Neural progenitor cell (in vitro differentiated cells): ENCODE data around the gene CEBPE. TPM values are rescaled to one million over a fixed set of nuclear protein-coding genes. Genes with fewer than 3 reads are reported as not detected.

Source experiments
- DNase-seq: peaks from one replicate; pipeline ENCODE4 v3.0.0-alpha.2; 2016; ENCODE audit warnings: low spot score
- H2AFZ ChIP-seq: fragments of 200-600 bp; sonication (generic); replicated peaks from 2 replicates; pipeline ENCODE4 v1.6.1; 2016; ENCODE audit warnings: antibody characterized with exemption
- H3F3A ChIP-seq: fragments of 200-600 bp; sonication (generic); 2 replicates; pipeline ENCODE4 v1.6.1; 2016; ENCODE audit warnings: antibody characterized with exemption, low read depth
- H3K27ac ChIP-seq: fragments of 200-600 bp; sonication (generic); 2 replicates; pipeline ENCODE4 v1.5.1; 2016; ENCODE audit warnings: mild to moderate bottlenecking
- H3K27me3 ChIP-seq: fragments of 200-600 bp; sonication (generic); 2 replicates; pipeline ENCODE4 v1.6.1; 2016; ENCODE audit warnings: mild to moderate bottlenecking, moderate library complexity
- H3K36me3 ChIP-seq: fragments of 200-600 bp; sonication (generic); 2 replicates; pipeline ENCODE4 v1.5.1; 2016
- H3K4me1 ChIP-seq: fragments of 200-600 bp; sonication (generic); 2 replicates; pipeline ENCODE4 v1.6.1; 2016; ENCODE audit warnings: mixed run types
- H3K4me2 ChIP-seq: fragments of 200-600 bp; sonication (generic); 2 replicates; pipeline ENCODE4 v1.6.1; 2016
- H3K4me3 ChIP-seq: fragments of 200-600 bp; sonication (generic); 2 replicates; pipeline ENCODE4 v1.5.1; 2016
- H3K79me2 ChIP-seq: fragments of 200-600 bp; sonication (generic); 2 replicates; pipeline ENCODE4 v1.6.1; 2016; ENCODE audit warnings: low read depth
- H3K9ac ChIP-seq: fragments of 200-600 bp; sonication (generic); 2 replicates; pipeline ENCODE4 v1.6.1; 2016
- H3K9me3 ChIP-seq: fragments of 200-600 bp; sonication (generic); 2 replicates; pipeline ENCODE4 v1.5.1; 2016; ENCODE audit warnings: low read depth
- H4K20me1 ChIP-seq: fragments of 200-600 bp; sonication (generic); 2 replicates; pipeline ENCODE4 v1.6.1; 2016; ENCODE audit warnings: low read depth
- H3K27ac Mint-ChIP-seq: 3 replicates; pipeline ENCODE4 v1.8.0; 2021; ENCODE audit warnings: mixed read lengths
- H3K27me3 Mint-ChIP-seq: 2 replicates; pipeline ENCODE4 v1.8.0; 2022; ENCODE audit warnings: low read depth, mild to moderate bottlenecking, inconsistent platforms, moderate library complexity, mixed read lengths; ENCODE audit not compliant: insufficient read depth
- H3K36me3 Mint-ChIP-seq: 3 replicates; pipeline ENCODE4 v1.8.0; 2021; ENCODE audit warnings: mixed read lengths
- H3K4me1 Mint-ChIP-seq: 3 replicates; pipeline ENCODE4 v1.8.0; 2021; ENCODE audit warnings: mixed read lengths
- H3K4me3 Mint-ChIP-seq: 3 replicates; pipeline ENCODE4 v1.8.0; 2021; ENCODE audit warnings: mild to moderate bottlenecking, moderate library complexity, mixed read lengths
- H3K9me3 Mint-ChIP-seq: 3 replicates; pipeline ENCODE4 v1.8.0; 2020; ENCODE audit warnings: mixed read lengths
- EZH2 ChIP-seq: fragments of 200-600 bp; sonication (generic); IDR thresholded peaks from 2 replicates; pipeline ENCODE4 v1.6.1; 2017; ENCODE audit warnings: antibody characterized with exemption, mild to moderate bottlenecking, moderate library complexity
- EZH2phosphoT487 ChIP-seq: fragments of 200-600 bp; sonication (generic); IDR thresholded peaks from 2 replicates; pipeline ENCODE4 v1.6.1; 2017; ENCODE audit warnings: antibody characterized with exemption
- total RNA-seq: library from RNA; depleted of rRNA; stranded (reverse); fragments of >200 nt; gene quantifications from 2 replicates; pipeline ENCODE4 v1.2.3, GENCODE V29; 2015; ENCODE audit warnings: low replicate concordance
- TF ChIP-seq, protein P1 (sequence below): fragments of 200-600 bp; sonication (generic); IDR thresholded peaks from 2 replicates; pipeline ENCODE4 v1.5.1; 2017; ENCODE audit warnings: antibody characterized with exemption, mild to moderate bottlenecking

The CEBPE gene
- total RNA-seq, 1 donor from 2014 or later: not detected

DNA sequence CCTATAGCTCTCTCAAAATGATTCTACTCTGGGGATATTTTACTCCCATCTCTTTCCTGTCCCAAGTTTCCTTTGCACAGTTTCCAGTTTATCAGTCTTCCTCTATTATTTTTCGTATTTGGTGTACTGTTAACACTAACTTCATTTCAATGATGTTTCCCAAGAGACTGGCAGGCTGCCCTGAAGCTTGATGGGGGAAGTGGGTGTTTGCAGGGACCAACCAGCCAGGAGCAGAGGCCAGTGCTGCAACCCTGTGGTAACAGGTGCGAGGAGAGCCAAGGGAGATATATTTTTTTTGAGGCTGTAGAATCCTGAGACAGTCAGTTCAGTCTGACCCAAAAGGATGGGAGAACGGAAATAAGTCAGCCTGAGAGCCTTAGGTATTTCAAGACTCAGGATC is 11.8 kb upstream of the CEBPE start:
- no peak overlapping the region for H3K4me3 Mint-ChIP-seq
- H3K27me3 ChIP-seq: no peaks in the 10 kb centered on the region
- peaks cover 2% of the 10 kb centered on the region for H3K9me3 Mint-ChIP-seq
- H3K4me2 ChIP-seq: no peak overlapping the region
- H3F3A ChIP-seq: no peaks in the 10 kb centered on the region
- peaks cover 24% of the 10 kb centered on the region for H3K36me3 Mint-ChIP-seq
- TF ChIP-seq EZH2phosphoT487 (no peak), EZH2 (no peak)
- TF ChIP-seq, protein P1, sequence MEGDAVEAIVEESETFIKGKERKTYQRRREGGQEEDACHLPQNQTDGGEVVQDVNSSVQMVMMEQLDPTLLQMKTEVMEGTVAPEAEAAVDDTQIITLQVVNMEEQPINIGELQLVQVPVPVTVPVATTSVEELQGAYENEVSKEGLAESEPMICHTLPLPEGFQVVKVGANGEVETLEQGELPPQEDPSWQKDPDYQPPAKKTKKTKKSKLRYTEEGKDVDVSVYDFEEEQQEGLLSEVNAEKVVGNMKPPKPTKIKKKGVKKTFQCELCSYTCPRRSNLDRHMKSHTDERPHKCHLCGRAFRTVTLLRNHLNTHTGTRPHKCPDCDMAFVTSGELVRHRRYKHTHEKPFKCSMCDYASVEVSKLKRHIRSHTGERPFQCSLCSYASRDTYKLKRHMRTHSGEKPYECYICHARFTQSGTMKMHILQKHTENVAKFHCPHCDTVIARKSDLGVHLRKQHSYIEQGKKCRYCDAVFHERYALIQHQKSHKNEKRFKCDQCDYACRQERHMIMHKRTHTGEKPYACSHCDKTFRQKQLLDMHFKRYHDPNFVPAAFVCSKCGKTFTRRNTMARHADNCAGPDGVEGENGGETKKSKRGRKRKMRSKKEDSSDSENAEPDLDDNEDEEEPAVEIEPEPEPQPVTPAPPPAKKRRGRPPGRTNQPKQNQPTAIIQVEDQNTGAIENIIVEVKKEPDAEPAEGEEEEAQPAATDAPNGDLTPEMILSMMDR: no peak
- H3K9me3 ChIP-seq: no peaks in the 10 kb centered on the region
- H3K4me1 ChIP-seq: no peaks in the 10 kb centered on the region
- no peak overlapping the region for H2AFZ ChIP-seq
- H3K36me3 ChIP-seq: no peaks in the 10 kb centered on the region
- no peak overlapping the region for H3K27ac ChIP-seq
- H3K79me2 ChIP-seq: no peaks in the 10 kb centered on the region
- H3K27ac Mint-ChIP-seq: no peak overlapping the region
- H4K20me1 ChIP-seq: no peaks in the 10 kb centered on the region
- H3K9ac ChIP-seq: no peak overlapping the region
- DNase-seq: no peak
- no peaks in the 10 kb centered on the region for H3K27me3 Mint-ChIP-seq
- peaks cover 3% of the 10 kb centered on the region for H3K4me1 Mint-ChIP-seq
- no peak overlapping the region for H3K4me3 ChIP-seq

DNA sequence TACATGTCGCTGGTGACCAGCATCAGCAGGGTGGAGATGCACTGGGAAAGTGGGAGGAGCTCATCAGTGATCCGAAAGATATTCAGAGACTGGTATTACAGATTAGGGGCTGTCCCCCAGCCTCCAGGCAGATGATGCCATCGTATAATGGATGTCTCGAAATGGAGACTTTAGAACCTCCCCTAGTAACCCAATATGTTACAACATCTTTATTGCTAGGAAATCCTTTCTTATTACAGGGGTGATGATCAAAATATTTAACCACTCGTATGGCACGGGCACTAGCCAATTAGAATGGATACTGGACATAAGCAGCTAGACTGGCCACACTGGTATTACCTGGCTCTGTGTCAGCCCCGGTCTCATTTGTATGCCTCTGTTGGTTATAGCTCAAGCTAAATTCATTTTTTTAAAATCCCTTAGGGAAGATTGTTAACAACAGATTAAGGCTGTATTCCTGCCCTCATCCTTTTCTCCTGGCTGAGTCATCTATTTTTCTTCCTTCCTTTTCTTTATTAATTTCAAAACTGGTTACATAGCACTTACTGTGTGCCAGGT is 10.8 kb upstream of the CEBPE start:
- H4K20me1 ChIP-seq: no peaks in the 10 kb centered on the region
- no peaks in the 10 kb centered on the region for H3K9me3 ChIP-seq
- H3K9me3 Mint-ChIP-seq: peaks cover 2% of the 10 kb centered on the region
- no peak overlapping the region for H3K9ac ChIP-seq
- no peaks in the 10 kb centered on the region for H3K79me2 ChIP-seq
- H3K4me1 ChIP-seq: no peaks in the 10 kb centered on the region
- TF ChIP-seq, protein P1: no peak
- TF ChIP-seq EZH2phosphoT487: no peak
- TF ChIP-seq EZH2: no peak
- no peak for DNase-seq
- H3K27me3 Mint-ChIP-seq: no peaks in the 10 kb centered on the region
- no peaks in the 10 kb centered on the region for H3K27me3 ChIP-seq
- H3K36me3 Mint-ChIP-seq: peaks cover 26% of the 10 kb centered on the region
- H3K27ac Mint-ChIP-seq: no peak overlapping the region
- no peak overlapping the region for H3K27ac ChIP-seq
- H3K36me3 ChIP-seq: no peaks in the 10 kb centered on the region
- no peak overlapping the region for H2AFZ ChIP-seq
- H3K4me1 Mint-ChIP-seq: peaks cover 9% of the 10 kb centered on the region
- H3K4me3 ChIP-seq: no peak overlapping the region
- H3K4me2 ChIP-seq: no peak overlapping the region
- peaks cover 4% of the 10 kb centered on the region for H3F3A ChIP-seq
- H3K4me3 Mint-ChIP-seq: no peak overlapping the region

DNA sequence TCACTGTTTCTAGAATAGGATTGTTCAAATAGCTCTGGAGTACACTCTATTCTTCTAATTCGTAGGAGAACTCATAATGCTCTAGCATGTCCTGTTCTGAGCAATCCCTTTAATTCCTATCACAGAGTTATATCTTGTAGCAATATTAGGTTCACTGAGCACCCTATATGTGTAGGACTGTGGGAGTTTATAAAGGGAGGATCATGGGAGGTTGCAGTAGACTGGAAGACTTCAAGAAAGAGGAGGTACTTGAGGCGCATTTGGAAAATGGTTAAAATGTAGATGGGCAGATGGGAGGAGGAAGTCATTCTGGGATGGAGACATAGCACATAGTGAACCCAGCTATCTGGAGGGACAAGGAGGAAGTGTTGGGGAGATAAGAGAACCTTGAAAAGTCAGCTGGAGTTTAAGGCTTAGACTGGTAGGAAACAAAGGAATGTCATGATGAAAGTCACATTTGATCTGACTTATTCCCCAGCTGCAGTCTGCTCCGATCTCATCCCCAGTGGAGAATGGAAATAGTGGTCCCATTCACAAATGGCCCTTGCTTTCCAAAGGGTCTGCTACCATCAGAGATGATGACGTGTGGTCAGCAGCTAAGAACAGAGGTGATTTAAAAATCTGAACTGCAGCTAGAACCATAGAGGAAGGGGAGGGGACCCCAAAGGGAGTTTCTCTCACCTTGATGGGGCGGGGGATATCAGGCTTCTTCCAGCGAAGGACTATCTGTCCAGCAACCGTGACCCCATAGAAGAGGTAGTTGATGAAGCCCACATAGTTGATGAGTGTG is 10.1 kb upstream of the CEBPE start:
- Histone ChIP-seq H2AFZ (no peak overlapping the region), H3K4me3 (no peak overlapping the region), H3K4me1 (no peaks in the 10 kb centered on the region), H3K36me3 (no peaks in the 10 kb centered on the region), H3K9ac (no peak overlapping the region), H4K20me1 (no peaks in the 10 kb centered on the region), H3K79me2 (no peaks in the 10 kb centered on the region), H3K27me3 (no peaks in the 10 kb centered on the region), H3F3A (peaks cover 7% of the 10 kb centered on the region), H3K27ac (no peak overlapping the region), H3K9me3 (no peaks in the 10 kb centered on the region), H3K4me2 (no peak overlapping the region)
- no peak for DNase-seq
- H3K36me3 Mint-ChIP-seq: peaks cover 26% of the 10 kb centered on the region
- TF ChIP-seq EZH2phosphoT487 (no peak), EZH2 (no peak)
- TF ChIP-seq, protein P1: no peak
- no peaks in the 10 kb centered on the region for H3K27me3 Mint-ChIP-seq
- H3K27ac Mint-ChIP-seq: no peak overlapping the region
- H3K9me3 Mint-ChIP-seq: peaks cover 2% of the 10 kb centered on the region
- no peak overlapping the region for H3K4me3 Mint-ChIP-seq
- H3K4me1 Mint-ChIP-seq: peaks cover 11% of the 10 kb centered on the region
